NT2/D1 (cell line): ENCODE data around the gene NEO1.

Source experiments
- DNase-seq: peaks from one replicate; pipeline ENCODE4 v3.0.0-alpha.2; 2011; ENCODE audit warnings: low read depth, low spot score
- H3K27me3 ChIP-seq: 2 replicates; pipeline ENCODE4 v1.6.0; 2011; ENCODE audit warnings: mild to moderate bottlenecking; ENCODE audit not compliant: insufficient read length, insufficient read depth
- H3K36me3 ChIP-seq: 2 replicates; pipeline ENCODE4 v1.6.1; 2011; ENCODE audit warnings: mild to moderate bottlenecking, low read length, mixed read lengths; ENCODE audit not compliant: insufficient read depth, insufficient read length
- H3K4me1 ChIP-seq: 2 replicates; pipeline ENCODE4 v1.5.1; 2011; ENCODE audit not compliant: insufficient read depth, insufficient read length
- H3K4me3 ChIP-seq: 2 replicates; pipeline ENCODE4 v1.5.1; 2011; ENCODE audit warnings: low read depth; ENCODE audit not compliant: insufficient read length
- H3K9ac ChIP-seq: 2 replicates; pipeline ENCODE4 v1.6.0; 2011; ENCODE audit warnings: low read depth; ENCODE audit not compliant: insufficient read length
- H3K9me3 ChIP-seq: 2 replicates; pipeline ENCODE4 v1.5.1; 2011; ENCODE audit warnings: mild to moderate bottlenecking, low read length; ENCODE audit not compliant: insufficient read depth
- SUZ12 ChIP-seq: IDR thresholded peaks from 2 replicates; pipeline ENCODE4 v1.6.1; 2011; ENCODE audit not compliant: insufficient read length, insufficient read depth; ENCODE audit errors: extremely low read depth
- YY1 ChIP-seq: IDR thresholded peaks from 2 replicates; pipeline ENCODE4 v1.6.1; 2011; ENCODE audit not compliant: insufficient read length, insufficient read depth
- ZNF274 ChIP-seq: IDR thresholded peaks from 2 replicates; pipeline ENCODE4 v1.6.1; 2011; ENCODE audit warnings: mild to moderate bottlenecking, low read depth, low read length

The NEO1 gene

DNA sequence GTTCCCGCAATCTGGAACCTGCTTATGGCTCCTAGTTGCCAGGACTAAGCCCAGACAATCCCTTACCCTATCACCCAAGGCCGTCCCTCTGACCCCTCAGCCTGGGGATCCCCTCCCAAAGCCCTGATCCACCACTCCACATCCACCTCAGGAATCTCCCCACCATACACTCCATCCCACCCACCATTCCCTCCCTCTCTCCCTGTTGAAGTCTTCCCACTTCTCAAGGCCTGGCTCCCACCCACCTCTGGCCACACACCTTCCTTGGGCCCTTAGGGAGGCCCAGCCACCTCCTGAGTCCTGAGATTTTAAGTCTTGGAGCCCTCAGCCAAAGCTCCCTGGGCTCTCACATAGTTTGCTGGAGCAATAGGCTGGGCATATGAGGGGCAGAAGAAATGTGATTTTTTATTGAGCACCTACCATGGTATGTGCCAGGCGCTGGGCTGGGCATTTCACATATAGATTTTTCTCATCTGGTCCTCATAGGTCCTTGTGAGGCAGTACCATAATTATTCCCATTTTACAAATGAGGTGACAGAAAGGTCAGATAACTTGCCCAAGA, 268.4 kb downstream of the NEO1 start:
- Histone ChIP-seq H3K27me3 (peaks cover 16% of the 10 kb centered on the region), H3K9me3 (no peaks in the 10 kb centered on the region), H3K9ac (no peak overlapping the region), H3K36me3 (peaks cover 35% of the 10 kb centered on the region), H3K4me3 (no peak overlapping the region), H3K4me1 (peaks cover 10% of the 10 kb centered on the region)
- TF ChIP-seq SUZ12 (no peak), ZNF274 (no peak), YY1 (no peak)
- no peak for DNase-seq

DNA sequence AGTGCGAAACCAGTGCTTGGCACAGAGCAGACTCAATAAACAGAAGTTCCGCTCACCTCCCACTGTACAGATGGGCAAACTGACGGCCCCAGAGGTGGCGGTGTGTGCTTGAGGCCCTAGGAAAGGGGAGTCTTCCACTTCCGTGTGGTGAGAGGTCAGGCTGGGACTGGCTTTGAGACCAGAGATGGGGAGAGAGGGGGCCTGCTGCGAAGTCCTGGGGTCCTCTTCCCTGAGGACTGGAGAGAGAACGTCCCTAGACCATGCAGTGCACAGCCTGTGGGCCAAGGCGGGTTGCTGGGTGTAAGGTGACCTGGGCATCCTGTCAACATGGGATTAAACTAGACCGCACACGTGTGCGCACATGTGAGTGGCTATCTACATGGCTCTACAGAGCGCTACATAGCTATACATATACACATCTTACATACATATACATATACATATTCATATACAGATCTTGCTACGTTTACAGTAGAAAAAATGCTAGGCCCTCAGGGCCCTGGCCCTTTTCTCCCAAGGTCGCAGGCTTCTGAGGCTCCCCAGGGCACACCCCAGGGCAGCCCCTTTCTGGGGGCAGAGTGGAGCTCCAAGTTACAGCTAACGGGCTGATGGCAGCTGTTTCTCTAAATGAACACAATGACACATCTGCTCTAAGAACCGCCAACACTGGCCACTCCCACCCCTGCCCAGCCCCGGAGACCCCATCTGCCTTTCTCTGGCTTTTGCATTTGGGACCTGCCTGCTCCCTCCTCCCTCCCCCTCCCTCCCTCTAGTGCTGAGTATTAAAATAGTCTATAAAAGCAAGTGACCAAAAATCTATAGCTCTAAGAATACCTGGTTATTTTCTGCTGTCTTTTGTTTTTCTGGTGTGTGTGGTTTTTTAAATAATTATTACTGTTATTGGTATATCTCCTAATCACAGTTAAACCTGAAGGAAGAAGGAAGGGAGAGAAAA, 269.5 kb downstream of the NEO1 start:
- no peak for DNase-seq
- H3K9ac ChIP-seq: no peak overlapping the region
- peaks cover 43% of the 10 kb centered on the region for H3K36me3 ChIP-seq
- H3K4me3 ChIP-seq: no peak overlapping the region
- H3K9me3 ChIP-seq: no peaks in the 10 kb centered on the region
- H3K4me1 ChIP-seq: peaks cover 11% of the 10 kb centered on the region
- H3K27me3 ChIP-seq: peaks cover 16% of the 10 kb centered on the region
- no peak for TF ChIP-seq ZNF274
- TF ChIP-seq YY1: no peak
- TF ChIP-seq SUZ12: no peak

DNA sequence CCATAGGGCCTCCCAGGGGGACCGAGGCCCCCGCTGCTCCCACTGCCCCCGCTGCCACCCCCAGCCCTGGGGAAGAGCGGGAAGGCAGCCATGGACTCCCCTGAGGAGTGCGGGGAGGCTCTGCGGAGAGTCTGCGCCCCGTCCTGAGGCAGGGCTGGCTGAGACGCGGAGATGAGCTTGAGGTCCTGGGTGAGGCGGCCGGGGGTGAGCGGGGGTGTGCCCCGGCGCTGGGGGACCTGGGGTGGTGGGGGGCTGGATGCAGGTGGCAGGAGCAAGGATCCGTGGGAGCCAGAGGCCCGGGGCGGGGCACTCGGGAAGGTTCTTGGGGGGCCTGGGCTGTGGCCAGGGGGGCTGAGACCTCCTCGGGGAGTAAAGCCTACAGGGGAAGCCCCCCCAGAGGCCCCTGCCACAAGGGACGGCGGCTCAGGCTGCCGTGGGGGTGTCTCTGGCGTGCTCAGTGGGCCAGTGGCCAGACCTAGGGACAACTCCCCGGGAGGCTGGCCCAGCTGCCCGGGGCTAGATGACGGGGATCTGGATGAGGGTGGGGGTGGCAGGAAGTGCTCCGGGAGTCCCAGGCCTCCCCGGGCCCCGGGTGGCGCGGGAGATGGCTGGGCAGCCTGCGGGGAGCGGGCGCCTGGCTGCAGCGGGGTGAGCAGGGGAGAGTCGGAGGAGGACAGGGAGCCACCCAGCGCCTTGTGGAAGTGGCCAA, 270.6 kb downstream of the NEO1 start:
- Histone ChIP-seq H3K9me3 (no peaks in the 10 kb centered on the region), H3K36me3 (peaks cover 49% of the 10 kb centered on the region), H3K27me3 (peaks cover 13% of the 10 kb centered on the region), H3K4me3 (no peak overlapping the region), H3K4me1 (peaks cover 9% of the 10 kb centered on the region), H3K9ac (no peak overlapping the region)
- TF ChIP-seq SUZ12: no peak
- no peak for TF ChIP-seq ZNF274
- no peak for TF ChIP-seq YY1
- DNase-seq: no peak

GRCh38 chr15:73323374-73323955, 271.2 kb downstream of the NEO1 start:
- DNase-seq: no peak
- H3K9ac ChIP-seq: no peak overlapping the region
- peaks cover 6% of the 10 kb centered on the region for H3K4me1 ChIP-seq
- H3K4me3 ChIP-seq: no peak overlapping the region
- no peaks in the 10 kb centered on the region for H3K9me3 ChIP-seq
- H3K36me3 ChIP-seq: peaks cover 56% of the 10 kb centered on the region
- TF ChIP-seq SUZ12 (no peak), YY1 (no peak), ZNF274 (no peak)
- H3K27me3 ChIP-seq: peaks cover 10% of the 10 kb centered on the region

DNA sequence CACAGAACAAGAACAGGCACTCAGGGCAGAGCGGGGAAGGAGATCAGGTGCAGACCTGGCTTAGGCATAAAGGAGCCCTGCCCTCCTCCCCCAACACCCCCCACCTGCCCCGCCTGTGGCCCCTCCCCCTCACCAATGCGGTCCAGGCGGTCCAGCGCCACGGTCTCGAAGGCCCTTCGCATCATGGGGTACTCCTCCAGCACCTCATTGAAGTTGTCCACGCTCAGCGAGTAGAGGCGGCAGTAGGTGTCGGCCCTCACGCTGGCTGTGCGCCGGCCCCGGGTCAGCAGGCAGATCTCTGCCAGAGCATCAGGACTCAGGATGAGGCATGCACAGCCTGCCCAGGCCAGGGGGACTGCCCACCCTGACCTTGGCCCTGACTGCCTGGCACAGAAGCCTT, 271.7 kb downstream of the NEO1 start:
- no peaks in the 10 kb centered on the region for H3K9me3 ChIP-seq
- H3K9ac ChIP-seq: no peak overlapping the region
- DNase-seq: no peak
- H3K4me1 ChIP-seq: peaks cover 6% of the 10 kb centered on the region
- peaks cover 60% of the 10 kb centered on the region for H3K36me3 ChIP-seq
- no peak overlapping the region for H3K4me3 ChIP-seq
- no peak for TF ChIP-seq YY1
- TF ChIP-seq ZNF274: no peak
- TF ChIP-seq SUZ12: no peak
- peaks cover 5% of the 10 kb centered on the region for H3K27me3 ChIP-seq

- DNase-seq: no peak
- peaks cover 67% of the 10 kb centered on the region for H3K36me3 ChIP-seq
- no peaks in the 10 kb centered on the region for H3K27me3 ChIP-seq
- H3K4me3 ChIP-seq: no peak overlapping the region
- H3K9ac ChIP-seq: no peak overlapping the region
- no peaks in the 10 kb centered on the region for H3K9me3 ChIP-seq
- TF ChIP-seq YY1 (no peak), SUZ12 (no peak), ZNF274 (no peak)
- H3K4me1 ChIP-seq: peaks cover 4% of the 10 kb centered on the region
These were observed 272.4 kb downstream of the NEO1 start for GRCh38 chr15:73324496-73325170.
